Peyer's patch (tissue), 4 donors: ENCODE data around the gene NXPH1.

Source experiments
- CTCF ChIP-seq, 6 experiments: fragments of 450-650 bp in 4 of 6; fragments of 200-600 bp in 2 of 6; sonication (generic) in 1 of 6; IDR thresholded peaks; one replicate each; pipeline ENCODE4 v1.5.1; 2017 to 2019; ENCODE audit warnings: antibody characterized with exemption in 6 of 6, mild to moderate bottlenecking in 3 of 6, moderate library complexity in 1 of 6
- POLR2A ChIP-seq, 2 donors: fragments of 450-650 bp; IDR thresholded peaks; one replicate each; pipeline ENCODE4 v1.5.1; 2017; ENCODE audit warnings: antibody characterized with exemption in 2 of 2, mild to moderate bottlenecking in 2 of 2, moderate library complexity in 2 of 2

- TF ChIP-seq CTCF (IDR thresholded peaks at IDR 0.05) (no peak), POLR2A (IDR thresholded peaks at IDR 0.05) (no peak)
Observed at GRCh38 chr7:8567626-8568025, 134.2 kb downstream of the NXPH1 start.
